ENCODE data around the gene TRPM2.

The TRPM2 gene

GRCh38 chr21:44375761-44376241 is 22.4 kb downstream of the TRPM2 start:
- Mint-ChIP-seq H3K9me3 (peaks cover 5% of the 10 kb centered on the region), H3K4me3 (peak overlapping the region; percentile 16)

GRCh38 chr21:44376606-44377005 is 23.2 kb downstream of the TRPM2 start:
- H3K4me1 Mint-ChIP-seq (ENCODE audit: low read depth) = peaks cover 19% of the 10 kb centered on the region
- H3K9me3 Mint-ChIP-seq = peaks cover 5% of the 10 kb centered on the region
- peaks cover 47% of the 10 kb centered on the region for H3K36me3 Mint-ChIP-seq (ENCODE audit: low read depth)
- DNase-seq (ENCODE audit: low spot score) = no peak
- H3K4me3 Mint-ChIP-seq = no peak overlapping the region
- H3K27me3 Mint-ChIP-seq (ENCODE audit: low read depth) = no peaks in the 10 kb centered on the region
- no peak overlapping the region for H3K27ac Mint-ChIP-seq

More at GRCh38 chr21:44375761-44376241, 22.4 kb downstream of the TRPM2 start:
- Mint-ChIP-seq H3K27me3 (ENCODE audit: low read depth) (no peaks in the 10 kb centered on the region), H3K27ac (no peak overlapping the region), H3K4me1 (ENCODE audit: low read depth) (peaks cover 19% of the 10 kb centered on the region), H3K36me3 (ENCODE audit: low read depth) (peaks cover 44% of the 10 kb centered on the region)
- DNase-seq (ENCODE audit: low spot score) = no peak

- peaks cover 19% of the 10 kb centered on the region for H3K4me1 Mint-ChIP-seq (ENCODE audit: low read depth)
- DNase-seq (ENCODE audit: low spot score) = no peak
- H3K9me3 Mint-ChIP-seq = peaks cover 9% of the 10 kb centered on the region
- H3K4me3 Mint-ChIP-seq = no peak overlapping the region
- no peaks in the 10 kb centered on the region for H3K27me3 Mint-ChIP-seq (ENCODE audit: low read depth)
- no peak overlapping the region for H3K27ac Mint-ChIP-seq
- H3K36me3 Mint-ChIP-seq (ENCODE audit: low read depth) = peaks cover 52% of the 10 kb centered on the region
Observed at GRCh38 chr21:44377201-44377921, 23.9 kb downstream of the TRPM2 start.

- H3K4me3 Mint-ChIP-seq = no peak overlapping the region
- H3K27me3 Mint-ChIP-seq (ENCODE audit: low read depth) = no peaks in the 10 kb centered on the region
- H3K36me3 Mint-ChIP-seq (ENCODE audit: low read depth) = peaks cover 58% of the 10 kb centered on the region
- DNase-seq (ENCODE audit: low spot score) = no peak
- peaks cover 19% of the 10 kb centered on the region for H3K4me1 Mint-ChIP-seq (ENCODE audit: low read depth)
- H3K27ac Mint-ChIP-seq = no peak overlapping the region
- peaks cover 9% of the 10 kb centered on the region for H3K9me3 Mint-ChIP-seq
Observed at GRCh38 chr21:44377922-44378645, 24.7 kb downstream of the TRPM2 start.

GRCh38 chr21:44378646-44379514 is 25.5 kb downstream of the TRPM2 start:
- Mint-ChIP-seq H3K9me3 (peaks cover 13% of the 10 kb centered on the region), H3K36me3 (ENCODE audit: low read depth) (peaks cover 62% of the 10 kb centered on the region), H3K4me3 (no peak overlapping the region), H3K4me1 (ENCODE audit: low read depth) (peaks cover 14% of the 10 kb centered on the region), H3K27me3 (ENCODE audit: low read depth) (no peaks in the 10 kb centered on the region), H3K27ac (no peak overlapping the region)
- no peak for DNase-seq (ENCODE audit: low spot score)

GRCh38 chr21:44379515-44379848 is 26.1 kb downstream of the TRPM2 start:
- DNase-seq (ENCODE audit: low spot score) = no peak

GRCh38 chr21:44379991-44380865 is 26.8 kb downstream of the TRPM2 start:
- H3K36me3 Mint-ChIP-seq (ENCODE audit: low read depth) = peaks cover 63% of the 10 kb centered on the region
- no peak overlapping the region for H3K27ac Mint-ChIP-seq
- DNase-seq (ENCODE audit: low spot score) = no peak
- H3K27me3 Mint-ChIP-seq (ENCODE audit: low read depth) = no peaks in the 10 kb centered on the region
- H3K9me3 Mint-ChIP-seq = peaks cover 23% of the 10 kb centered on the region
- no peak overlapping the region for H3K4me3 Mint-ChIP-seq
- H3K4me1 Mint-ChIP-seq (ENCODE audit: low read depth) = peaks cover 6% of the 10 kb centered on the region

More at GRCh38 chr21:44379515-44379848, 26.1 kb downstream of the TRPM2 start:
- Mint-ChIP-seq H3K27me3 (ENCODE audit: low read depth) (no peaks in the 10 kb centered on the region), H3K36me3 (ENCODE audit: low read depth) (peaks cover 64% of the 10 kb centered on the region), H3K9me3 (peaks cover 19% of the 10 kb centered on the region), H3K4me1 (ENCODE audit: low read depth) (peaks cover 12% of the 10 kb centered on the region), H3K27ac (no peak overlapping the region), H3K4me3 (no peak overlapping the region)

- Mint-ChIP-seq H3K27me3 (ENCODE audit: low read depth) (no peaks in the 10 kb centered on the region), H3K36me3 (ENCODE audit: low read depth) (peaks cover 61% of the 10 kb centered on the region), H3K4me1 (ENCODE audit: low read depth) (no peaks in the 10 kb centered on the region), H3K9me3 (peaks cover 28% of the 10 kb centered on the region), H3K27ac (no peak overlapping the region), H3K4me3 (no peak overlapping the region)
- no peak for DNase-seq (ENCODE audit: low spot score)
Observed at GRCh38 chr21:44380876-44381275, 27.5 kb downstream of the TRPM2 start.

- DNase-seq (ENCODE audit: low spot score) = no peak
- Mint-ChIP-seq H3K4me1 (ENCODE audit: low read depth) (no peaks in the 10 kb centered on the region), H3K27me3 (ENCODE audit: low read depth) (no peaks in the 10 kb centered on the region), H3K36me3 (ENCODE audit: low read depth) (peaks cover 56% of the 10 kb centered on the region), H3K27ac (no peak overlapping the region), H3K4me3 (no peak overlapping the region), H3K9me3 (peaks cover 34% of the 10 kb centered on the region)
Observed at GRCh38 chr21:44381874-44382273, 28.5 kb downstream of the TRPM2 start.

GRCh38 chr21:44382536-44382935 is 29.1 kb downstream of the TRPM2 start:
- no peak for DNase-seq (ENCODE audit: low spot score)
- H3K36me3 Mint-ChIP-seq (ENCODE audit: low read depth) = peaks cover 56% of the 10 kb centered on the region
- no peak overlapping the region for H3K27ac Mint-ChIP-seq
- H3K9me3 Mint-ChIP-seq = peaks cover 38% of the 10 kb centered on the region
- H3K4me1 Mint-ChIP-seq (ENCODE audit: low read depth) = no peaks in the 10 kb centered on the region
- no peaks in the 10 kb centered on the region for H3K27me3 Mint-ChIP-seq (ENCODE audit: low read depth)
- H3K4me3 Mint-ChIP-seq = no peak overlapping the region

GRCh38 chr21:44383216-44383615 is 29.8 kb downstream of the TRPM2 start:
- Mint-ChIP-seq H3K9me3 (peaks cover 38% of the 10 kb centered on the region), H3K27me3 (ENCODE audit: low read depth) (no peaks in the 10 kb centered on the region)

GRCh38 chr21:44384968-44385367 is 31.5 kb downstream of the TRPM2 start:
- peaks cover 49% of the 10 kb centered on the region for H3K36me3 Mint-ChIP-seq (ENCODE audit: low read depth)
- DNase-seq (ENCODE audit: low spot score) = no peak
- no peaks in the 10 kb centered on the region for H3K4me1 Mint-ChIP-seq (ENCODE audit: low read depth)
- H3K27ac Mint-ChIP-seq = no peak overlapping the region
- peaks cover 38% of the 10 kb centered on the region for H3K9me3 Mint-ChIP-seq
- no peaks in the 10 kb centered on the region for H3K27me3 Mint-ChIP-seq (ENCODE audit: low read depth)
- H3K4me3 Mint-ChIP-seq = no peak overlapping the region

More at GRCh38 chr21:44383216-44383615, 29.8 kb downstream of the TRPM2 start:
- no peak overlapping the region for H3K27ac Mint-ChIP-seq
- peaks cover 56% of the 10 kb centered on the region for H3K36me3 Mint-ChIP-seq (ENCODE audit: low read depth)
- no peak overlapping the region for H3K4me3 Mint-ChIP-seq
- H3K4me1 Mint-ChIP-seq (ENCODE audit: low read depth) = no peaks in the 10 kb centered on the region
- DNase-seq (ENCODE audit: low spot score) = no peak

- Mint-ChIP-seq H3K36me3 (ENCODE audit: low read depth) (peaks cover 25% of the 10 kb centered on the region), H3K27ac (no peak overlapping the region)
Observed at GRCh38 chr21:44389335-44389734, 35.9 kb downstream of the TRPM2 start.

More at GRCh38 chr21:44389335-44389734, 35.9 kb downstream of the TRPM2 start:
- peaks cover 26% of the 10 kb centered on the region for H3K9me3 Mint-ChIP-seq
- H3K4me3 Mint-ChIP-seq = no peak overlapping the region
- H3K27me3 Mint-ChIP-seq (ENCODE audit: low read depth) = no peaks in the 10 kb centered on the region
- H3K4me1 Mint-ChIP-seq (ENCODE audit: low read depth) = no peaks in the 10 kb centered on the region
- DNase-seq (ENCODE audit: low spot score) = no peak
